HEK293 (cell line): Measurements from ENCODE around the gene MTX1.

Experiments used
- KLF10 ChIP-seq: fragments of 450-650 bp; IDR thresholded peaks from 2 replicates; pipeline ENCODE4 v1.5.1; 2018; ENCODE audit warnings: missing biosample characterization, mild to moderate bottlenecking, missing genetic modification characterization
- KLF17 ChIP-seq: fragments of 450-650 bp; formaldehyde crosslinking; IDR thresholded peaks from 2 replicates; pipeline ENCODE4 v1.5.1; 2016; ENCODE audit warnings: missing biosample characterization, missing genetic modification characterization
- KLF7 ChIP-seq: fragments of 450-650 bp; formaldehyde crosslinking; IDR thresholded peaks from 2 replicates; pipeline ENCODE4 v1.5.1; 2016; ENCODE audit warnings: missing biosample characterization, missing genetic modification characterization, borderline replicate concordance
- KLF8 ChIP-seq: fragments of 450-650 bp; formaldehyde crosslinking; IDR thresholded peaks from 2 replicates; pipeline ENCODE4 v1.5.1; 2016; ENCODE audit warnings: missing biosample characterization, missing genetic modification characterization
- WT1 ChIP-seq: fragments of 450-650 bp; formaldehyde crosslinking; IDR thresholded peaks from 2 replicates; pipeline ENCODE4 v1.5.1; 2016; ENCODE audit warnings: missing biosample characterization, missing genetic modification characterization
- ZBTB1 ChIP-seq: fragments of 450-650 bp; formaldehyde crosslinking; IDR thresholded peaks from 2 replicates; pipeline ENCODE4 v1.5.1; 2016; ENCODE audit warnings: missing biosample characterization, missing genetic modification characterization
- ZBTB10 ChIP-seq: fragments of 450-650 bp; formaldehyde crosslinking; IDR thresholded peaks from 2 replicates; pipeline ENCODE4 v1.5.1; 2016; ENCODE audit warnings: missing biosample characterization, missing genetic modification characterization
- ZBTB17 ChIP-seq: fragments of 450-650 bp; formaldehyde crosslinking; IDR thresholded peaks from 2 replicates; pipeline ENCODE4 v1.5.1; 2016; ENCODE audit warnings: missing biosample characterization, missing genetic modification characterization
- ZFHX2 ChIP-seq: fragments of 450-650 bp; formaldehyde crosslinking; conservative IDR thresholded peaks from 2 replicates; pipeline ENCODE4 v1.5.1; 2016; ENCODE audit warnings: missing biosample characterization, missing genetic modification characterization
- ZFP37 ChIP-seq: fragments of 450-650 bp; formaldehyde crosslinking; IDR thresholded peaks from 2 replicates; pipeline ENCODE4 v1.5.1; 2016; ENCODE audit warnings: missing biosample characterization, missing genetic modification characterization
- ZIC2 ChIP-seq: fragments of 450-650 bp; formaldehyde crosslinking; IDR thresholded peaks from 2 replicates; pipeline ENCODE4 v1.5.1; 2016; ENCODE audit warnings: missing biosample characterization, missing genetic modification characterization
- ZNF133 ChIP-seq: fragments of 450-650 bp; formaldehyde crosslinking; IDR thresholded peaks from 2 replicates; pipeline ENCODE4 v1.5.1; 2016; ENCODE audit warnings: missing biosample characterization, missing genetic modification characterization
- ZNF146 ChIP-seq: fragments of 450-650 bp; formaldehyde crosslinking; IDR thresholded peaks from 2 replicates; pipeline ENCODE4 v1.5.1; 2016; ENCODE audit warnings: missing biosample characterization, missing genetic modification characterization
- ZNF175 ChIP-seq: fragments of 450-650 bp; formaldehyde crosslinking; IDR thresholded peaks from 2 replicates; pipeline ENCODE4 v1.5.1; 2016; ENCODE audit warnings: missing biosample characterization, missing genetic modification characterization
- ZNF202 ChIP-seq: fragments of 450-650 bp; formaldehyde crosslinking; IDR thresholded peaks from 2 replicates; pipeline ENCODE4 v1.5.1; 2016; ENCODE audit warnings: missing biosample characterization, missing genetic modification characterization, borderline replicate concordance
- ZNF223 ChIP-seq: fragments of 450-650 bp; formaldehyde crosslinking; IDR thresholded peaks from 2 replicates; pipeline ENCODE4 v1.5.1; 2016; ENCODE audit warnings: missing biosample characterization, missing genetic modification characterization
- ZNF391 ChIP-seq: fragments of 450-650 bp; formaldehyde crosslinking; IDR thresholded peaks from 2 replicates; pipeline ENCODE4 v1.5.1; 2016; ENCODE audit warnings: low read depth, missing biosample characterization, missing genetic modification characterization, borderline replicate concordance
- ZNF398 ChIP-seq: fragments of 450-650 bp; formaldehyde crosslinking; IDR thresholded peaks from 2 replicates; pipeline ENCODE4 v1.5.1; 2017; ENCODE audit warnings: missing biosample characterization, missing genetic modification characterization
- ZNF558 ChIP-seq: fragments of 450-650 bp; formaldehyde crosslinking; IDR thresholded peaks from 2 replicates; pipeline ENCODE4 v1.5.1; 2016; ENCODE audit warnings: missing biosample characterization, missing genetic modification characterization
- ZNF571 ChIP-seq: fragments of 450-650 bp; formaldehyde crosslinking; IDR thresholded peaks from 2 replicates; pipeline ENCODE4 v1.5.0; 2017; ENCODE audit warnings: missing biosample characterization, missing genetic modification characterization
- ZNF610 ChIP-seq: fragments of 450-650 bp; formaldehyde crosslinking; IDR thresholded peaks from 2 replicates; pipeline ENCODE4 v1.5.1; 2016; ENCODE audit warnings: missing biosample characterization, missing genetic modification characterization, borderline replicate concordance
- ZNF692 ChIP-seq: fragments of 450-650 bp; formaldehyde crosslinking; IDR thresholded peaks from 2 replicates; pipeline ENCODE4 v1.5.1; 2016; ENCODE audit warnings: missing biosample characterization, missing genetic modification characterization
- ZNF707 ChIP-seq: fragments of 450-650 bp; formaldehyde crosslinking; IDR thresholded peaks from 2 replicates; pipeline ENCODE4 v1.5.1; 2016; ENCODE audit warnings: missing biosample characterization, missing genetic modification characterization
- TF ChIP-seq, protein P1 (sequence below): fragments of 450-650 bp; formaldehyde crosslinking; IDR thresholded peaks from 2 replicates; pipeline ENCODE4 v1.5.1; 2016; ENCODE audit warnings: missing biosample characterization, missing genetic modification characterization
- TF ChIP-seq, protein P2 (sequence below): fragments of 450-650 bp; formaldehyde crosslinking; IDR thresholded peaks from 2 replicates; pipeline ENCODE4 v1.5.1; 2016; ENCODE audit warnings: missing biosample characterization, missing genetic modification characterization

The MTX1 gene

DNA sequence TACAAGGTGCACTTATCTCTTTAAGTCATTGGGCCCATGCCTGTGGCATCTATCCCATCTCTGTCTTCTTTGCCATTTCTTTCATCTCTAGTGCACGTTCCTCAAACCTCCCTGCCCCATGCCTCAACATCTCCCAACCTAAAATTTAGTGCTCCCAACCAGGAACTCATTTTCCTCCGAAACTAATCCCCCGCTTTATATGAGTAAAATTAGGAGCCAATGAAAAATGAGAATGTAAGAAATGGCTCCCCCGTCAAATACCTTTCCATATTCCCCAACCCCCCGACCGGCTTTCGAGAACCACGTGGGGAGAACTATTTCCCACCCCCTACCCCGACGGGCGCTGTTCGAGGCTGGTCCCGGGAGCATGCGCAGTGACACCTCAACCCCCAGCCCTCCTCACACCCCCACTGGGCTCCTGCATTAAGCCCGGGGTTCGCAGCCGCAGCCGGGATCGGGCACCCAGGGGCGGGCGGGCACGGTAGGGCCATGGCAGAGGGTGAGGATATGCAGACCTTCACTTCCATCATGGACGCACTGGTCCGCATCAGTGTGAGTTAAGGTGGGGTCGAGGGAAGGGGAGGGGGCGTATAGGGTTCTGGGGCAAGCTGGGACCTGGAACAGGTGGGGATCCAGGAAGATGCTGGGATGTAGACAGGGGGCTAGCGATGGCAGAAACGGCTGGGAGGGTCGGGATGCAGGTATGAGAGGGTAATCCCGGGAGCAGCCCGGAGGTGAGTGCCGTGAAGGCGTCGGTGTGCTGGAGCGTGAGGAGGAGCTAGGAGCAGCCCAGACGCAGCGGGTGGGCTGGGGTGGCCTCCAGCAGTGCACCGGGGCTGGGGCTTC lies 34.8 kb upstream of the MTX1 start, which contains the start of gene TRIM46 (continued):
- TF ChIP-seq KLF17 (tag by site-specific recombination) = peak; percentile 75
- peak; percentile 81; the same call in 1 of the 2 replicates for TF ChIP-seq ZBTB10
- TF ChIP-seq ZNF558 = 0 out of 2 replicates have a peak, but pooled peaks have one; percentile 39
- TF ChIP-seq ZBTB1 (tag by site-specific recombination) = 0 out of 2 replicates have a peak, but pooled peaks have one; percentile 36
- TF ChIP-seq ZNF571 = no peak
- TF ChIP-seq ZFP37 (tag by site-specific recombination) = no peak
- peak; percentile 36; the same call in 1 of the 2 replicates for TF ChIP-seq ZNF692 (tag by site-specific recombination)
- TF ChIP-seq ZNF175 (tag by site-specific recombination) = no peak
- TF ChIP-seq KLF10 (tag by site-specific recombination) = peak; percentile 40
- TF ChIP-seq, protein P1, sequence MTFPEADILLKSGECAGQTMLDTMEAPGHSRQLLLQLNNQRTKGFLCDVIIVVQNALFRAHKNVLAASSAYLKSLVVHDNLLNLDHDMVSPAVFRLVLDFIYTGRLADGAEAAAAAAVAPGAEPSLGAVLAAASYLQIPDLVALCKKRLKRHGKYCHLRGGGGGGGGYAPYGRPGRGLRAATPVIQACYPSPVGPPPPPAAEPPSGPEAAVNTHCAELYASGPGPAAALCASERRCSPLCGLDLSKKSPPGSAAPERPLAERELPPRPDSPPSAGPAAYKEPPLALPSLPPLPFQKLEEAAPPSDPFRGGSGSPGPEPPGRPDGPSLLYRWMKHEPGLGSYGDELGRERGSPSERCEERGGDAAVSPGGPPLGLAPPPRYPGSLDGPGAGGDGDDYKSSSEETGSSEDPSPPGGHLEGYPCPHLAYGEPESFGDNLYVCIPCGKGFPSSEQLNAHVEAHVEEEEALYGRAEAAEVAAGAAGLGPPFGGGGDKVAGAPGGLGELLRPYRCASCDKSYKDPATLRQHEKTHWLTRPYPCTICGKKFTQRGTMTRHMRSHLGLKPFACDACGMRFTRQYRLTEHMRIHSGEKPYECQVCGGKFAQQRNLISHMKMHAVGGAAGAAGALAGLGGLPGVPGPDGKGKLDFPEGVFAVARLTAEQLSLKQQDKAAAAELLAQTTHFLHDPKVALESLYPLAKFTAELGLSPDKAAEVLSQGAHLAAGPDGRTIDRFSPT (tag by site-specific recombination) = peak; percentile 65; the same call in 1 of the 2 replicates
- peak; percentile 18; the same call in 1 of the 2 replicates for TF ChIP-seq ZNF610 (tag by site-specific recombination)
- peak; percentile 60; the same call in 1 of the 2 replicates for TF ChIP-seq ZBTB17
- TF ChIP-seq ZNF146 (tag by site-specific recombination) = peak; percentile 22; the same call in 1 of the 2 replicates
- TF ChIP-seq KLF8 (tag by site-specific recombination) = peak; percentile 9
- TF ChIP-seq WT1 (tag by site-specific recombination) = peak; percentile 67
- no peak for TF ChIP-seq ZNF223
- no peak for TF ChIP-seq ZNF202 (tag by site-specific recombination)
- no peak for TF ChIP-seq ZNF133 (tag by site-specific recombination)
- TF ChIP-seq ZFHX2 (tag by site-specific recombination) = peak; percentile 45
- TF ChIP-seq KLF7 = peak; percentile 95; the same call in 1 of the 2 replicates
- peak; percentile 83 for TF ChIP-seq ZIC2 (tag by site-specific recombination)
- 0 out of 2 replicates have a peak, but pooled peaks have one; percentile 35 for TF ChIP-seq ZNF391 (tag by site-specific recombination)
- no peak for TF ChIP-seq ZNF707 (tag by site-specific recombination)
- TF ChIP-seq, protein P2, sequence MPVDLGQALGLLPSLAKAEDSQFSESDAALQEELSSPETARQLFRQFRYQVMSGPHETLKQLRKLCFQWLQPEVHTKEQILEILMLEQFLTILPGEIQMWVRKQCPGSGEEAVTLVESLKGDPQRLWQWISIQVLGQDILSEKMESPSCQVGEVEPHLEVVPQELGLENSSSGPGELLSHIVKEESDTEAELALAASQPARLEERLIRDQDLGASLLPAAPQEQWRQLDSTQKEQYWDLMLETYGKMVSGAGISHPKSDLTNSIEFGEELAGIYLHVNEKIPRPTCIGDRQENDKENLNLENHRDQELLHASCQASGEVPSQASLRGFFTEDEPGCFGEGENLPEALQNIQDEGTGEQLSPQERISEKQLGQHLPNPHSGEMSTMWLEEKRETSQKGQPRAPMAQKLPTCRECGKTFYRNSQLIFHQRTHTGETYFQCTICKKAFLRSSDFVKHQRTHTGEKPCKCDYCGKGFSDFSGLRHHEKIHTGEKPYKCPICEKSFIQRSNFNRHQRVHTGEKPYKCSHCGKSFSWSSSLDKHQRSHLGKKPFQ = 0 out of 2 replicates have a peak, but pooled peaks have one; percentile 30
- TF ChIP-seq ZNF398 = peak; percentile 10; the same call in 1 of the 2 replicates
